HG02798 (cell line): ENCODE data around the gene CGNL1.

Source experiments
- ATAC-seq: cut with Tn5 transposase; IDR thresholded peaks from one replicate; pipeline ENCODE4 v1.9.1; 2021; ENCODE audit warnings: mild to moderate bottlenecking; ENCODE audit not compliant: unreplicated experiment, poor library complexity

The CGNL1 gene

GRCh38 chr15:57486833-57487232 is 110.5 kb downstream of the CGNL1 start:
- ATAC-seq: no peak

- ATAC-seq: no peak
Observed at GRCh38 chr15:57489122-57489521, 112.8 kb downstream of the CGNL1 start.

- no peak for ATAC-seq
Observed at GRCh38 chr15:57493351-57493750, 117.0 kb downstream of the CGNL1 start.

GRCh38 chr15:57494581-57494980 is 118.3 kb downstream of the CGNL1 start:
- no peak for ATAC-seq

DNA sequence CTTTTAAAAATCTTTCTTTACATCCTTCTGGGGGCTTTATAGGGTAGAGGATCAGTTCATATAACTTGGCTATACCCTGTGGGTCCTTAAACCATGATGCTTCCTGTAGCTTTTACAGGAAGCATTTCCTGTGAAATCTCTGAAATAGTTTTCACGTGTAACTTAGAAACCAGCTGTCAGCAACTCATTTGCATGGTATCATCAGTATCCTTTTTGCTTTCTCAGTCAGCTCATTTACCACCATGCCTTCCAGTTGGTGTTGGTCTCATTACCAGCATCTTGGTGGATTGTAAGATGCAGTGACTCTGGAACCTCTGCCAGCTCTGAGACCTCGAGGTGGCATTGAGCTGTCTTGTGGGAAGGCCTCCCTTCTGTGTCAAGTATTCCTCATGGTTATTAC is 118.7 kb downstream of the CGNL1 start:
- ATAC-seq: peak; percentile 46

- no peak for ATAC-seq
Observed at GRCh38 chr15:57495554-57496165, 119.4 kb downstream of the CGNL1 start.

GRCh38 chr15:57496594-57496945 is 120.3 kb downstream of the CGNL1 start:
- ATAC-seq: no peak

DNA sequence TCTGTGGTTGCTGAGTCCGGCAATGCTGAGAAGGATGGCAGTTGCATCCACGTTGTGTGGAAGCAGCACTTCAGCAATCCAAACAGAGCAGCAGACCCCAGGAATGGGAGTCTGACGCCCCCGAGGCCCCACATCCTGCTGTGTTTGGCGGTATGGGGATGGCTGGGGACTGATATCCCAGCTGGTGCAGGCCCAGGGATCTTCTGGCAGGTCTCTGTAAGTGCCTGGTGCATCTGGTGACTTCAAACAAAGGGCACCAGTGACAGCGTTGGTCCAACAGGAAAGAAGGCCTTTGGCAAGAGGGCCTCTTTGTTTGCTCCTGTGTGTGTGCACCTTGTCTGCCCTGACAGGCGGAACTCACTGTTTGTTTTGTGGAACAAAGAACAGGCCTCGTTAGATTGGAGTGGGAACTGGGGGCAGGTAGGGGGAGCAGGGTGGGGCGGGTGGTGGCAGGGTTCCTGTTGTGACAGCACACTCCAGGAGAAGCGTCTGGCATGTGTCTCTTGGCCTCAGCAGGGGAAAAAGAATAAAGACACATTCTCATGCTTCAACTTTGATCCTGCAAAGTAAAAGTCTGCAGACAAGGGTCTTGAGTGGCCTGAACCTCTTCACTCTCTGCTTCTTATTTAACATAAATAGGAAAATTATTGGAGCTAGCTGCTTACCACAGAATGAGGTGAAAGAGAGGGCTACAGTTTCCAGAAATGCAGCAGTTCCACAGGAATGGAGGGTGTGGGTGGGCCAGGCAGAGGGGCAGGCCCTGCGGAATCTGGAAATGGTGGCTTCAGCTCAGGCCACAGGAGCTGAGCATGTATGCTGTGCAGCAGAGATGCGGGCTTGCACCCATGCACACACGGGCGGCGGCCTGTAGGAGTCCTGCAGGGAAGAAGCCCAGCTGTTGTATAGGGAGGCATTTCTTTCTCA is 120.9 kb downstream of the CGNL1 start:
- no peak for ATAC-seq

GRCh38 chr15:57500256-57500655 is 124.0 kb downstream of the CGNL1 start:
- no peak for ATAC-seq

DNA sequence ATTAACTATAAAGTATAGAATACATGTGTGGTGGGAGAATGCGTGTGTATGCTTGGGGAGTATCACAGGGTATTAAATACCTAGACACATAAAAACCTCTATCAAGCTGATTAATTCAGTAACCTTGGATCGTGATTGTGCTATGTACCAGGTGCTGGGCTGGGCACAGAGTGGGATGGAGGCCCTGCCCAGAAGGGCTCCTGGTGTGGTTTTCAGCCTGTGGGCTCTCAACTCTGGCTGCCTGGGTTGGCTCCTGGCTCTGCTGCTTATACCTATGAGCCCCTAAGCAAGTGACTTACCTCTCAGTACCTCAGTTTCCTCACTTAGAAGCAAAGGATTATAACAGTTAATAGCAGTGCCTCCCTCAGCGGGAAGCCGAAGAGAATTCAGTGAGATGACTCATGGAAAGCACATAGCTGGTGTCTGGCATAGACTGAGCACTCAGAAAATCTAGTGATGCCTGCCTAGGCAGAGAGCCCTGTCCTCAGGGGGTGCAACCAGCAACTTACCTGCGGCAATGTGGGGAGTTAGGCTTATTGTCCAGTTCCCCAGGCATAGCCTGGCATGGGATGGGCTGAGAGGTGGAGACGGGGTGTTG is 124.8 kb downstream of the CGNL1 start:
- ATAC-seq: no peak

GRCh38 chr15:57502116-57502515 is 125.8 kb downstream of the CGNL1 start:
- ATAC-seq: no peak

GRCh38 chr15:57503051-57503702 is 126.9 kb downstream of the CGNL1 start:
- ATAC-seq: no peak

- ATAC-seq: no peak
Observed at GRCh38 chr15:57503911-57504598, 127.8 kb downstream of the CGNL1 start.

- no peak for ATAC-seq
Observed at GRCh38 chr15:57504599-57504940, 128.3 kb downstream of the CGNL1 start.

GRCh38 chr15:57505056-57505715 is 128.9 kb downstream of the CGNL1 start:
- ATAC-seq: no peak

DNA sequence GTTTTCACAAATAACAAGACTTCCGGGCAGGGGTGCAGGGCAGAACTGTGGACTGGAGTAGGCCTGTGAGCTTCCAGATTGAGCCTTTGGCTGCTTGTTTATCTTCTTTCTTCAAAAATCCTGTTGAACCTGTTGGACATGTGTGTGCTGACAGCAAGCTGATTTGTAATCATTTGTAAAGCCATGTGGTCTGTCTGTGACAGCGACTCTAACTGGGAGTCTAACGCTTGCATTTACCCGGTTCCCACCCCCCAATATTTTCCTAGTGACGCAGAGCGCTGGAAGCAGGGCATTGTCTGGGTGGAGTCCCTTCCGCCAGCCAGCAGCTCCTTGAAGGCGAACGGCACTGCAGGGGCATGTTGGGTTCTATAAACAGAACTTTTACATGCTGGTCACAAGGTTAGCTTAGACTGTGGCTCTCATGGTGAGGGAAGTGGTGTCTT is 129.7 kb downstream of the CGNL1 start:
- ATAC-seq: no peak

GRCh38 chr15:57506422-57506821 is 130.1 kb downstream of the CGNL1 start:
- ATAC-seq: no peak

DNA sequence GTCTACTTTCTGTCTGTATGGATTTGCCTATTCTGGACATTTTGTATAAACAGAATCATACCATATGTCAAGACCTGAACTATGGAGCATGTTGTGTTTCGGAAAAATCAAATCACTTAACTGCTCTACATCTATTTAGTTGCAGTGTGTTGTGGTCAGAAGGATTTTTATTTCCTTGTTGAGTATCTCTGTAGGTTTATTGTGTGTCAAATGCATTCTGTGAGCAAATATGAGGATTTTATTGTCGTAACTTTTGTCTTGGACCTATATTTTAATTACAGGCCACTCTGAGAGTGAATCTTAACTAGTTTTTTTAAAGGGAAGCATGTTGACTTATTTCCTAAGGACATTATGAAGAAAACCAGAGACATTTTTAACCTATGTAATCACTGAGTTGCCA is 130.8 kb downstream of the CGNL1 start:
- ATAC-seq: no peak

DNA sequence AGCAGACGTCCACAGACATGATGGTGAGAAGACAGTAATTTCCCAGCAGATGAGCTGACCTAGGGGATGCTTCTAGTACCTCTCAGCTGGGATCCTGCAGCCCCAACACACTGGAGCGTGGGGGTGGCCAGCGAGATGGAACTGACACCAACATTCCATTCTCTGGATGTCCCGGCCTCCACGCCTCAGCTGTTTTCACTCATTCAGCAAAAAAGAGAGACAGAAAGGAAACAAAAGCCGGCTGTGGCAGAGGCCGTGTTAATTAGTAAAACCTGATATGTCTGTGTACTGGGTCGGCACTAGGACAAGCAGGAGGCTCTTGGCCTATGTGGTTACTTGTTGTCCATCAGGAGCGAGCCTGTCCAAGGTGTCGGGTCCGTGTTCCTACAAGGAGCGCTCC is 132.8 kb downstream of the CGNL1 start:
- no peak for ATAC-seq

DNA sequence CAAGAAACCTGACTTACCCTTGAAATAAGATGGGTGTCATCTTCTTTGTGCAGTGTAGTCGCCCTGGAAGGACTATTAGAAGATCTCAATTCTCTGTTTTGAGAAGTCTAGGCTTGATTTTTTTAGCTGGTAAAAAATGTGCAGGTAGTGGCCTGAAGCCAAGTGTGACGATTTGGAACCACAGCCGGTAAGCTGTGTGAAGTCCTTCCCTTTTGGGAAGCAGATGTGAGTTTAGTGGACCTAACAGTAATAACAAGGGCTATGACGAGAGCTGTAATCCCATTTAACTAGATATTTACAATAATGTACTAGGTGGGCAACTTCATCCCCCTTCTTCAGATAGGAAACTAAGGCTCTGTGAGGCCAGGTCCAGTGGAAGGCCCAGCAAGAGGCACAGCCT is 133.7 kb downstream of the CGNL1 start:
- ATAC-seq: no peak
